Measurements from ENCODE around the gene SNX7. TPM values are rescaled to one million over a fixed set of nuclear protein-coding genes. Genes with fewer than 3 reads are reported as not detected.

The SNX7 gene
- polyA plus RNA-seq, 1 experiment = 60.0 TPM

DNA sequence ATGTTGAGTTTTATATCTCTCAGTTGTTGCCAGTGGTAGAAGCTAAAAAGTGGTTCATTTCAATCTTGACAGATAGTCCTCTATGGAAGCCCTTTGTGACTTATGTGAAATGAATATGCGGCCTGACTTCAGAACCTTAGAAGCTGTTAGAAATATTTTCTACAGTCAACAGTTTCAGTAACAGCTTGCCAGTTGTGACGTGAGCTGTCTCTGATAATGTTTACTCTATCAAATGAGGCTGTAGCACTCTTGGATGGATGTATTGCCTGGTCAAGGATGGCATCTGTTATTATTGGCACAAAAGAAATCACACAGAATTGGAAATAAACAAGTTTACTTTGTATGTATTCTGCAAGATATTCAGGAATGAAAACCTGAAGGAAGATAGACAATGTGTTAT lies 31.9 kb downstream of the SNX7 start:
- H3K4me3 ChIP-seq (ENCODE audit: low read depth, low read length) = no peak overlapping the region
- no peaks in the 10 kb centered on the region for H3K9me3 ChIP-seq (ENCODE audit: control insufficient read depth, insufficient read depth, low read length)
- TF ChIP-seq, protein P1, sequence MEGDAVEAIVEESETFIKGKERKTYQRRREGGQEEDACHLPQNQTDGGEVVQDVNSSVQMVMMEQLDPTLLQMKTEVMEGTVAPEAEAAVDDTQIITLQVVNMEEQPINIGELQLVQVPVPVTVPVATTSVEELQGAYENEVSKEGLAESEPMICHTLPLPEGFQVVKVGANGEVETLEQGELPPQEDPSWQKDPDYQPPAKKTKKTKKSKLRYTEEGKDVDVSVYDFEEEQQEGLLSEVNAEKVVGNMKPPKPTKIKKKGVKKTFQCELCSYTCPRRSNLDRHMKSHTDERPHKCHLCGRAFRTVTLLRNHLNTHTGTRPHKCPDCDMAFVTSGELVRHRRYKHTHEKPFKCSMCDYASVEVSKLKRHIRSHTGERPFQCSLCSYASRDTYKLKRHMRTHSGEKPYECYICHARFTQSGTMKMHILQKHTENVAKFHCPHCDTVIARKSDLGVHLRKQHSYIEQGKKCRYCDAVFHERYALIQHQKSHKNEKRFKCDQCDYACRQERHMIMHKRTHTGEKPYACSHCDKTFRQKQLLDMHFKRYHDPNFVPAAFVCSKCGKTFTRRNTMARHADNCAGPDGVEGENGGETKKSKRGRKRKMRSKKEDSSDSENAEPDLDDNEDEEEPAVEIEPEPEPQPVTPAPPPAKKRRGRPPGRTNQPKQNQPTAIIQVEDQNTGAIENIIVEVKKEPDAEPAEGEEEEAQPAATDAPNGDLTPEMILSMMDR (IDR thresholded peaks at IDR 0.05; ENCODE audit: low read depth, low read length) = no peak
- H3K27me3 ChIP-seq (ENCODE audit: control insufficient read depth, insufficient read depth, low read length) = no peaks in the 10 kb centered on the region
- DNase-seq (ENCODE audit: low read depth, low spot score) = no peak
- ChIA-PET POLR2A (no interaction called here), CTCF (no interaction called here)
- no peak overlapping the region for H3K27ac ChIP-seq (ENCODE audit: low read depth, low read length)

DNA sequence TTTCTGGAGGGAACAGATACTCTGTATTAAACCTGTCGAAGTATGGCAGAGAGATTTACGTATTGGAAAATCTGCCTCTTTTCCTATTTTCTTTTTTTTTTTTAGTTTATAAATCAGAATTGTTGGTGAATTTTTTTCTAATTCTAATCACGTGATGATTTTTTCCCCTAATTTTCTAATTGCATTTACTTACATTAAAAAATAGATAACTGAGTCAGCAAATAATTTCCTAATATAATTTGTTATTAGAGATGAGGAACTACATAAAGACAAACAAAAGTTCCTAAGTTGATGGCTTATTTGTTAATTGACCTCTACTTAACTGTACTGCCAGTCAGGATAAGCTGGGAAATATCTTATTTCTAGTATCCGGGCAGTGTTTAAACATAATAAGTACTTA lies 34.6 kb downstream of the SNX7 start:
- ChIA-PET CTCF (no interaction called here), POLR2A (no interaction called here)
- DNase-seq (ENCODE audit: low read depth, low spot score) = no peak
- H3K9me3 ChIP-seq (ENCODE audit: control insufficient read depth, insufficient read depth, low read length) = no peaks in the 10 kb centered on the region
- H3K27ac ChIP-seq (ENCODE audit: low read depth, low read length) = no peak overlapping the region
- H3K4me3 ChIP-seq (ENCODE audit: low read depth, low read length) = no peak overlapping the region
- no peaks in the 10 kb centered on the region for H3K27me3 ChIP-seq (ENCODE audit: control insufficient read depth, insufficient read depth, low read length)
- TF ChIP-seq, protein P1 (IDR thresholded peaks at IDR 0.05; ENCODE audit: low read depth, low read length) = no peak

DNA sequence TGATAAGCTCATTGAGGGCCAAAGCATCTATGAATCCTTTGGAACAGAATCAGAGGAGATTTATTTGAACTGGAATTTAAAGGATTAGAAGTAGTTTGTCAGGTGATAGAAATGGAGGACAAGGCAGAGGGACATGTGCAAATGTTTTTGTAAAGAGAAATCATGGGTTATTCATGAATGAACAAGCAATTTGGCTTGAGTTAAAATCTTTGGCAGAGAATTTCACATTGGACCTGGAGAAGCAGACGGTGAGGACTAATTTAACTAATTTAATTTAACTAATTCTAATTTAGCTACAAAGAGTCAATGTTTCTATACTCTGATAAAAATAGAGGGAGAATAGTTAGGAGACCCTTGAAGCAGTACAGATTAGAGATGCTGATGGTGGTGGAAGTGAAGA lies 36.3 kb downstream of the SNX7 start:
- ChIA-PET POLR2A (no interaction called here), CTCF (no interaction called here)
- H3K27ac ChIP-seq (ENCODE audit: low read depth, low read length) = no peak overlapping the region
- TF ChIP-seq, protein P1 (IDR thresholded peaks at IDR 0.05; ENCODE audit: low read depth, low read length) = no peak
- no peak overlapping the region for H3K4me3 ChIP-seq (ENCODE audit: low read depth, low read length)
- H3K27me3 ChIP-seq (ENCODE audit: control insufficient read depth, insufficient read depth, low read length) = no peaks in the 10 kb centered on the region
- DNase-seq (ENCODE audit: low read depth, low spot score) = no peak
- no peaks in the 10 kb centered on the region for H3K9me3 ChIP-seq (ENCODE audit: control insufficient read depth, insufficient read depth, low read length)

DNA sequence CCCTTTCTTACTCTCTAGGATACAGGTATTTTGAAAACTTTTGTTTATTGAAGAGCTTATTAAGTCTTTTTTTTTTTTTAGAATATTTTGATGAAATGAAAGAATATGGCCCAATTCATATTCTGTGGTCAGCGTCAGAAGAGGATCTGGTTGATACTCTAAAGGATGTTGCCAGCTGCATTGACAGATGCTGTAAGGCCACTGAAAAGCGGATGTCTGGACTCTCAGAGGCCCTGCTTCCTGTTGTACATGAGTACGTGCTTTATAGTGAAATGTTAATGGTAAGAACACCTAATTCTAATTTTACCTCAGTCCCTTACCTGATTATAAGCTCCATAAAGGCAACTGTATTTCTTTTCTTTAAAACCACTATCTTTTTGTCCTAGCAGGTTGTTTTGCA lies 37.1 kb downstream of the SNX7 start:
- no peaks in the 10 kb centered on the region for H3K9me3 ChIP-seq (ENCODE audit: control insufficient read depth, insufficient read depth, low read length)
- no peak for DNase-seq (ENCODE audit: low read depth, low spot score)
- H3K27me3 ChIP-seq (ENCODE audit: control insufficient read depth, insufficient read depth, low read length) = no peaks in the 10 kb centered on the region
- H3K4me3 ChIP-seq (ENCODE audit: low read depth, low read length) = no peak overlapping the region
- TF ChIP-seq, protein P1 (IDR thresholded peaks at IDR 0.05; ENCODE audit: low read depth, low read length) = no peak
- no peak overlapping the region for H3K27ac ChIP-seq (ENCODE audit: low read depth, low read length)
- POLR2A ChIA-PET = no interaction called here
- CTCF ChIA-PET = interaction anchor here (0.8 kb wide), 1 partner anchor 51 kb away, joined by 3 read pairs; no protein-coding TSS in a partner anchor

DNA sequence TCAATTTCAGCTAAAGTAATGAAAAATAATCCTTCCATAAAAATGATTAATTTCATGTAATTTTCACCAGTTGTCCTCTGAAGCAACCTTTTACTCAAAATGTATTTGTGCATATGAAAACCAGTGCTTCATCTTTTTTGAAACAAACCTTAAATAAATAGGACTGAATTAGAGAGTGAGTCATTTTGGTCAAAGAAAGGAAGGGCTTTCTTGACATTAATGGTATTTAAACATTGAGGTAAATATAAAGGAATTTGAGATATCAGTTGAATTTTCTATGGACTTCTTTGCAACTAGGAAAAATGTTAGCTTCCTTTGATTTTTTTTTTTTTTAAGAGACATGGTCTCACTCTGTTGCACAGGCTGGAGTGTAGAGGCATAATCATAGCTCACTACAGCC lies 38.7 kb downstream of the SNX7 start:
- CTCF ChIA-PET = no interaction called here
- DNase-seq (ENCODE audit: low read depth, low spot score) = peak; percentile 27
- no peak overlapping the region for H3K4me3 ChIP-seq (ENCODE audit: low read depth, low read length)
- TF ChIP-seq, protein P1 (IDR thresholded peaks at IDR 0.05; ENCODE audit: low read depth, low read length) = no peak
- H3K9me3 ChIP-seq (ENCODE audit: control insufficient read depth, insufficient read depth, low read length) = no peaks in the 10 kb centered on the region
- H3K27ac ChIP-seq (ENCODE audit: low read depth, low read length) = no peak overlapping the region
- no peaks in the 10 kb centered on the region for H3K27me3 ChIP-seq (ENCODE audit: control insufficient read depth, insufficient read depth, low read length)
- POLR2A ChIA-PET = no interaction called here
